WI38 (cell line): ENCODE results near the gene PLEKHO1.
A peak's percentile ranks its signal among the peaks of the same experiment; 100 is the strongest.
"Not testable (repeated sequence)": the region's sequence is repeated elsewhere in the genome, so short reads cannot be mapped to it uniquely, and the experiment has no call there.

Experiments used
- H3K4me3 ChIP-seq: 2 replicates; pipeline ENCODE4 v1.5.1; 2011; ENCODE audit warnings: low read depth, mild to moderate bottlenecking, control low read depth, low read length
- CTCF ChIP-seq: IDR thresholded peaks from 2 replicates; pipeline ENCODE4 v1.5.1; 2012; ENCODE audit warnings: low read depth, mild to moderate bottlenecking, control low read depth, low read length

PLEKHO1 gene

DNA sequence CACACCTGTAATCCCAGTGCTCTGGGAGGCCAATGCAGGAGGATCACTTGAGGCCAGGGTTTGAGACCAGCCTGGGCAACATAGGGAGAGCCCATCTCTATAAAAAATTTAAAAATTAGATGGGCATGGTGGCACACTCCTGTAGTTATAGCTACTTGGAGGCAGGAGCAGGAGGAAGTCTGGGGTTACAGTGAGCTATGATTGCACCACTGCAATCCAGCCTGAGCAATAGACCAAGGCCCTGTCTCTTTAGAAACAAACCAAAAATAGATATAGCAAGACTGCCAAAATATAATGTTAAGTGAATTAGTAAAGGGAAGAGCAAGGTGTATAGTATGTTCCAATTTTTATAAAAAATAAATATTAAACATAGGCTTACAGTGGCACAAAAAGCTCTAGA lies 28.8 kb downstream of the PLEKHO1 start:
- no peak overlapping the region for H3K4me3 ChIP-seq
- no peak for TF ChIP-seq CTCF

DNA sequence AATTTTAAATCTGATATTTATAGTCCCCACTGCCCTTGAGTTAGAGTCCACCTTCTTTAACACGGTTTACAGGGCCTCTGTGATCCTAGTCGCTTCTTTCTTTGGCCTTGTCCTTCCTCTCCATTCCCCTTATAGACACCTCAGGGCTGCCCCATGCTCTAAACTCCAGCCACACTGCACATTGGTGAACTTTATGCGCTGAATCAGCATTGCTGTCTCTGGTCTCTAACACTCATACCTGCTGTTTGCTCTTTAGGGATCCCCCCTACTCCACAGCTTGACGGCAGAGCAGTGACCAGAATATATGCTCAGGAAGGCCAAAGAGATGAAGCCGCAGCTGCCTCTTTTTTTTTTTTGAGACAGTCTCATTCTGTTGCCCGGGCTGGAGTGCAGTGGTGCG lies 30.2 kb downstream of the PLEKHO1 start:
- no peak overlapping the region for H3K4me3 ChIP-seq
- TF ChIP-seq CTCF, result no peak

- no peak overlapping the region for H3K4me3 ChIP-seq
- no peak for TF ChIP-seq CTCF
These were observed 30.8 kb downstream of the PLEKHO1 start for GRCh38 chr1:150180474-150180873.

DNA sequence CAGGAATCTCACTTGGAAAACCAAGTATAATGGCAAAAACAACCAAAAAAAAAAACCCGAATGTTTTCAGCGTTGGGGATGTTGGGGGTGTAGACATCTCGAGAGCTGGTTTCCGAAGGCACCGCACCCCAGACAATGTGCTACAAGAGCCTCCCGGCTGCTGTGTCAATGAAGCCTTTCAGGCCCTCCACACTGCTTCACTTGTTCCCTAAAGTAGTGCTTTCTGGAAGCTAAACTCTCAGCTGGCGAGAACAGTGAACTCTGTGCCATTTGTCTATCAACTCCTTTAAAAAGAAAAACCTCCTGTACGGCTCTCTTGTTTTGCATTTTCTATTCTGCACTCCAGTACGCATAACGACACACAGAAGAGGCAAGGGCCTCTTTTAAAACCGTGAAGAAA lies 32.5 kb downstream of the PLEKHO1 start:
- no peak for TF ChIP-seq CTCF
- H3K4me3 ChIP-seq, result no peak overlapping the region

- H3K4me3 ChIP-seq, result no peak overlapping the region
- no peak for TF ChIP-seq CTCF
These were observed 33.3 kb downstream of the PLEKHO1 start for GRCh38 chr1:150183061-150183460.

- no peak overlapping the region for H3K4me3 ChIP-seq
- no peak for TF ChIP-seq CTCF
These were observed 35.8 kb downstream of the PLEKHO1 start for GRCh38 chr1:150185481-150185880.

DNA sequence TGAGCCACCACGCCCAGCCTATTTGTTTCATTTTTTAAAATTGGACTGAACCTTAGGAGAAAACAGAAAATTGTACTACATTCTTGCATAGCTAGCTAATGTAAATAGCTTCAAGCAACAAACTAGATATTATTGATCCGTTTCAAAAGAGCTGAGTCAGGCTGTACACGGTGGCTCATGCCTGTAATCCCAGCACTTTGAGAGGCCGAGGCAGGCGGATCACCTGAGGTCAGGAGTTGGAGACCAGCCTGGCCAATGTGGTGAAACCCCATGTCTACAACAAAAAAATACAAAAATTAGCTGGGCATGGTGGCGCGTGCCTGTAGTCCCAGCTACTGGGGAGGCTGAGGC lies 36.7 kb downstream of the PLEKHO1 start:
- not testable (repeated sequence) for H3K4me3 ChIP-seq

GRCh38 chr1:150186789-150187559 lies 37.3 kb downstream of the PLEKHO1 start:
- no peak overlapping the region; the same call in 1 of the 2 replicates for H3K4me3 ChIP-seq
- peak; percentile 26; the same call in 1 of the 2 replicates for TF ChIP-seq CTCF
